ENCODE data around the gene SGK1. TPM values are rescaled to one million over a fixed set of nuclear protein-coding genes. Genes with fewer than 3 reads are reported as not detected.

Gene SGK1
- total RNA-seq, 1 donor from 2014 or later: 6.3 TPM

GRCh38 chr6:134357022-134357487 is 39.1 kb upstream of the SGK1 start:
- TF ChIP-seq CTCF (IDR thresholded peaks at IDR 0.05; ENCODE audit: partially characterized antibody, unreplicated experiment): no peak
- Mint-ChIP-seq H3K4me3 (ENCODE audit: unreplicated experiment) (no peak overlapping the region), H3K27ac (ENCODE audit: unreplicated experiment) (no peak overlapping the region), H3K4me1 (ENCODE audit: low read depth, unreplicated experiment) (peaks cover 4% of the 10 kb centered on the region), H3K9me3 (ENCODE audit: unreplicated experiment) (no peaks in the 10 kb centered on the region), H3K36me3 (ENCODE audit: unreplicated experiment) (no peaks in the 10 kb centered on the region), H3K27me3 (ENCODE audit: unreplicated experiment) (no peaks in the 10 kb centered on the region)
- no peak for DNase-seq

GRCh38 chr6:134356405-134356804 is 38.5 kb upstream of the SGK1 start:
- no peak overlapping the region for H3K4me3 Mint-ChIP-seq (ENCODE audit: unreplicated experiment)
- no peaks in the 10 kb centered on the region for H3K27me3 Mint-ChIP-seq (ENCODE audit: unreplicated experiment)
- H3K9me3 Mint-ChIP-seq (ENCODE audit: unreplicated experiment): no peaks in the 10 kb centered on the region
- no peak for TF ChIP-seq CTCF (IDR thresholded peaks at IDR 0.05; ENCODE audit: partially characterized antibody, unreplicated experiment)
- DNase-seq: no peak
- peaks cover 2% of the 10 kb centered on the region for H3K4me1 Mint-ChIP-seq (ENCODE audit: low read depth, unreplicated experiment)
- no peak overlapping the region for H3K27ac Mint-ChIP-seq (ENCODE audit: unreplicated experiment)
- H3K36me3 Mint-ChIP-seq (ENCODE audit: unreplicated experiment): no peaks in the 10 kb centered on the region

GRCh38 chr6:134352786-134353480 is 35.0 kb upstream of the SGK1 start:
- H3K9me3 Mint-ChIP-seq (ENCODE audit: unreplicated experiment): no peaks in the 10 kb centered on the region
- no peak overlapping the region for H3K27ac Mint-ChIP-seq (ENCODE audit: unreplicated experiment)
- DNase-seq: no peak
- TF ChIP-seq CTCF (IDR thresholded peaks at IDR 0.05; ENCODE audit: partially characterized antibody, unreplicated experiment): no peak
- no peaks in the 10 kb centered on the region for H3K36me3 Mint-ChIP-seq (ENCODE audit: unreplicated experiment)
- H3K27me3 Mint-ChIP-seq (ENCODE audit: unreplicated experiment): no peaks in the 10 kb centered on the region
- no peaks in the 10 kb centered on the region for H3K4me1 Mint-ChIP-seq (ENCODE audit: low read depth, unreplicated experiment)
- no peak overlapping the region for H3K4me3 Mint-ChIP-seq (ENCODE audit: unreplicated experiment)

- TF ChIP-seq CTCF (IDR thresholded peaks at IDR 0.05; ENCODE audit: partially characterized antibody, unreplicated experiment): no peak
- H3K27me3 Mint-ChIP-seq (ENCODE audit: unreplicated experiment): no peaks in the 10 kb centered on the region
- no peak overlapping the region for H3K27ac Mint-ChIP-seq (ENCODE audit: unreplicated experiment)
- no peaks in the 10 kb centered on the region for H3K9me3 Mint-ChIP-seq (ENCODE audit: unreplicated experiment)
- H3K36me3 Mint-ChIP-seq (ENCODE audit: unreplicated experiment): no peaks in the 10 kb centered on the region
- H3K4me3 Mint-ChIP-seq (ENCODE audit: unreplicated experiment): no peak overlapping the region
- no peak for DNase-seq
- no peaks in the 10 kb centered on the region for H3K4me1 Mint-ChIP-seq (ENCODE audit: low read depth, unreplicated experiment)
These were observed 33.9 kb upstream of the SGK1 start for GRCh38 chr6:134351615-134352474.
